ENCODE measurements around the gene SUCLA2.
"Not testable (repeated sequence)": the region's sequence is repeated elsewhere in the genome, so short reads cannot be mapped to it uniquely, and the experiment has no call there.

SUCLA2 gene

DNA sequence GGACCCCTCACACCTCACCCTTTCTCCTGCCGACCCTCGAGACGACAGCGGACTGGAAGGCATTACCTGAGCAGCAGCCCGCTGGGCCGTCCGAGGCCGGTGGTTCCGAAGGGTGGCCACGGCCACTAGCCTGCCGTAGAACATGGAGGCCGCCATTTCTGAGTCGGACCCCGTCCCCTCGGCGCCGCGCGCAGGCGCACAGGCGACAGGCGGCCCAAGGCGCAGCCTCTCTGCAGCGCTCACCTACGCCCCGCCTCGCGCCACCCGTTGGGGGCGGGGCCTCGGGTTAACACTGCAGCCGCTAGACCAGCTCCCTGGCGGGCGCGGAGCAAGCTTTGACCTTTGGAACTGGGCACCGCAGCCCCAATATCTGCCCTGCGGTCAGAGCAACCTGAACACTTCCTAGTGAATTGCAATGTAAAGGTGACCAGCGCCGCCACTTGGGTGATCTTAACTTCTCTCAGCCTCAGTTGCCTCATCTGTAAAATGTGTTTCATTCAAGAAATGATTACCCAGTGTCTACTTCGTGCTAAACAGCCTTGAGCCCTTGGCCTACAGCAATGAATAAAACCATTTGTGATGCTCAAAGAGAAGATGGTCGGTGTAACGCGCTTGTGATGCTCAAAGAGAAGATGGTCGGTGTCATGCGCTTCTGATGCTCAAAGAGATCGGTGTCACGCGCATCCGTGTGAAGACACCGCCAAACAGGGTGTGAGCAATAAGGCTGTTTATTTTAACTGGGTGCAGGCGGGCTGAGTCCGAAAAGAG lies at the start of gene SUCLA2:
Gene SUCLA2 (minus strand): TSS at position 160 of the 768 bp plus-strand sequence. CDS start 4 bp downstream, at position 156.
- DNase-seq = peak; percentile 73 to 96 (median 90)
- intact Hi-C loops (cut with DNase I) = no loop called here

DNA sequence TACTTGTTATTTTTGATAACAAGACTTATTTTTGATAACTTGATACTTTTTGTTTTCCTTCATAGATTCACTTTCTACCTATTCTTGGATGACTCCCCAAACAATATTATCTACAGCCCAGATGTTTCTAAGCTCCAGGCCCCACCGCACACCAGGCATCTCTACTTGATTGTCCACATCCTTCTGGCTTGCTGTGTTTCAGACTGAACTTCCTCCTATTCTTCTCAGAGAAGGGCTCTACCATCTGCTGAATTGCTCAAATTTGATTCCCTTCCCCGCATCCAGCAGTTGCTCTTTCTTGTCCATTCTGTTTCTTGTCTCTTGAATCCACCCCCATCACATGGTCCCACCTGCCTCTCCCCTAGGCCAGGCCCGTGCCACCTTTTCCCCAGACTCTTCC lies 49.5 kb upstream of the SUCLA2 start:
- intact Hi-C loops (cut with DNase I) = no loop called here
- DNase-seq = no peak

DNA sequence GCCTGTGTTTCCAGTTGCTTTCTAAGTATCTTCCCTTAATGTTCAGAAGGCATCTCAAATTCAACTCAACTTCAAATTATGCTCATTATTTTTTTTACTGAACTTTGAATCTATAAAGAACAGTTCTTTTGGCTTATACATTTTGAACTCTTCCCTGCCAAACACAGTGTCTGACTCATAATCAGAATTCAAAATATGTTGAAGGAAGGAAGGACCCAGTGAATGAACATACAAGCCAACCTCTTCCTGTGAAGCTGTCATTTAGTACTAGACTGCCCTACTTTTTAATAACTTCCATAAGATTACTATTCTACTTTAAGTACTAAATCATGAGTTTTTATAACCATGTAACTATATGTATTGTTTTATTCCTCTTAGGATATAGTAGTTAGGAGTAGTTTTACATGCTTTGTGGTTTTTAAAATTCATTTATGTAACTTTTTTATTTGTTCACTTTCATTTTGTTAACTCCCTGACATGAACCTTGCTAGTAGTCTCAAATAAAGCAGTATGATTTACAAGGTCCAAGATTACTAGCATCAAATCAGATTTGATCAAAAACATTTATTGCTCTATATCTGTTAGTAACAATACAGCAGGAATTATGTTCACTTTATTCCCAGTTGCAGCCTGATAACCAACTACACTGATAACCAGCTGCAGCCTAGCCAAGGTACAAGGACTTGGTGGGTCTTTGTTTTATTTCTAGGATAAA lies 42.9 kb upstream of the SUCLA2 start:
- intact Hi-C loops (cut with DNase I) = no loop called here

DNA sequence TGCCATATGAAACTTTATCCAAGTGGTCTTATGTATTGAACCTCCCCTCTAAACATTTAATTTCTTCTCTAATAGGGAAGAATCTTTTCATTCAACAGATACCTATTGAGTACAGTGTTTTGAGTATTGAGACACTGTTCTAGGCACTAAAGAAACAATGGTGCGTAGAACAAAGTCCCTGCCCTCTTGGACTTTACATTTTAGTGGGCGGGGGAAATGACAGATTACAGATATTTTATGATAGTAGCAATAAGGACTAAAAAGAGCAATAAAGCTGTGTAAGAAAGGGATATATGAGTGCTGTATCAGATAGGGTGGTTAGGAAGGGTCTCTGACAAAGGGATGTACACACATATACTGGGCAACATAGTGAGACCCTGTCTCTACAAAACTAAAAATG lies 41.8 kb upstream of the SUCLA2 start:
- no peak for DNase-seq
- intact Hi-C loops (cut with DNase I) = no loop called here

More for the DNA sequence above, 42.9 kb upstream of the SUCLA2 start:
- no peak for DNase-seq

DNA sequence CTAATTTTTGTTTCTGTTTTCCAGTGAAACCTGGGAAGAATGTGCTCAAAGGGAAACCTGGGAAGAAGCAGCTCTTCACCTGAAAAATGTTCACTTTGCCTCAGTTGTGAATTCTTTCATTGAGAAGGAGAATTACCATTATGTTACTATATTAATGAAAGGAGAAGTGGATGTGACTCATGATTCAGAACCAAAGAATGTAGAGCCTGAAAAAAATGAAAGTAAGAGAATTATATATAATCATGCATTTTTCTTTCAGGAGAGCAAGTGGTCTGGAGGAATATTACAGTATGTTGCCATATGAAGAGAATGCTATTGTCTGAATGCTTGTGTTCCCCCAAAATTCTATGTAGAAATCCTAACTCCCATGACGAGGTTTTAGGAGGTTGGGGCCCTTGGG lies 39.8 kb upstream of the SUCLA2 start:
- no peak for DNase-seq
- intact Hi-C loops (cut with DNase I) = no loop called here

DNA sequence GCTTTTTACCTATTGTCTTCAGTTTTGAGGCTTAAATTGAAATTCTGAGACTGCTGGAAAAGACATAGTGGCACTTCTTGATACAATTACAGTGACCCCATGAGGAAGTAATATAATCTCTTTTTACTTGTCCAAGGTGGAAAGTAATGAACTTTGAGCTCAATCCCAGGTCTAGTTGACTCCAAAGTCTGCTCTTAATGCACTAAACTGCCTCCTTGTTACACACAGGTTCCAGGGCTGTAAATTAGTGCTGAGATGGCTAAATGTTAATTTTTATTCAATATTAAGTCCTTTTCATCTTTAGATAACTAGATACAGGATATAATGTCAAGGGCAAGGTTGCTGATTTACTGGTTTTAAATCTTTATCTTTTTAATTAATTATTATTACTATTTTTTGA lies 39.0 kb upstream of the SUCLA2 start:
- intact Hi-C loops (cut with DNase I) = no loop called here
- no peak for DNase-seq

DNA sequence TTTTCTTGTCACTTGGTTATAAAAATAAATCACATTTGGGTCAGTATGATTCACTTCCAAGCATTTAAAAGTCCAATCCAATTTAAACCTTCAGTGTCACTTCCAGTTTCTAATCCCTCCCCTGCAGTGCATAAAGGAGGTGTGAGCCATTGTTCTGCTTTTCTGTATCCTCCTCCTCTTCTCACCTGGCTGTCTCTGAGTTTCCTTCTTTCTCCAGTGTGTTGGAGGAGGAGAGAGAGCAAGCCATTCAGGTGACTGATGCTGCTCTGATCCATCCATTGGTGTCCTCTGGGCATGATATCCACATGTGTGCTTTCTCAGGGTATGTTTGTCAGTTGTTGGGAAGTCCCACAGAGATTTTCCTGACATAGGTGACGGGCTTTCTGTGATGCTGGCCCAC lies 37.7 kb upstream of the SUCLA2 start:
- peak in 7 of 42 donors; percentile 9 to 35 (median 21) for DNase-seq
- intact Hi-C loops (cut with DNase I) = no loop called here

DNA sequence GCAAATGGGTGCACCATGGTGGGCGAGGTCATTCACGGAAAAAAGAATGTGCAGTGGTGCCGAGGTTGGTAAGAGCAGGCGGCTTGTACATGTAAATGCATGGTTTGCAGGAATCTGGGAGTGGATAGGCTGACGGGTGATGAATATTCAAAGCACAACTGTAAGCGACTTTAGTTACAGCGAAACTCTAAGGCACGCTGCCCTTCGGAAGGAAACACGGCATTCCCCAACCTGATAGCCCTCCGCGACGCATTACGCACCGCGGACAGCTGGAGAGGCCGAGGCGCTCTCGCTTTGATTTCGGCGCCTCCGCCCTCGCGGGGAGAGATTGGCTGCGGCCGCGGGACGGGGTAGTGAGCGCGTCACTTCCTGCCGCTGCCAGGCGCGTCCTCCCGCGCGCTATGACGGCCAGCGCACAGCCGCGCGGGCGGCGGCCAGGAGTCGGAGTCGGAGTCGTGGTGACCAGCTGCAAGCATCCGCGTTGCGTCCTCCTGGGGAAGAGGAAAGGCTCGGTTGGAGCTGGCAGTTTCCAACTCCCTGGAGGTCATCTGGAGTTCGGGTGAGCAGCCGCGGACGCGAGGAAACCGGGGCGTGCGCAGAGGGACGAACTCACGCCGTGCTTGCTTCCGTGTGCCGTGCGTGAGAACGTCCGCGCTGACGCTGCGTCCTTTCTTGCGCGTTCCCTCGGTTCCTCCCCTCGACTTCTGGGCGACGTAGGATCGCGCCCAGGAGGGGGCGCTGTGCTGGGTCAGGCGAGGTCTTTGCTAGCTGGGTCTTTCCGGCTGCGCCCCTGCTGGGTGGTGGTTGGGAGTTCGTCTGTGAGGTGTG lies 36.5 kb upstream of the SUCLA2 start, which contains the start of gene NUDT15:
Gene NUDT15 (plus strand): TSS at position 381 of the 828 bp plus-strand sequence. CDS start 21 bp downstream, at position 402.
- DNase-seq = peak; percentile 85 to 97 (median 93)
- intact Hi-C loops (cut with DNase I) = no loop called here

DNA sequence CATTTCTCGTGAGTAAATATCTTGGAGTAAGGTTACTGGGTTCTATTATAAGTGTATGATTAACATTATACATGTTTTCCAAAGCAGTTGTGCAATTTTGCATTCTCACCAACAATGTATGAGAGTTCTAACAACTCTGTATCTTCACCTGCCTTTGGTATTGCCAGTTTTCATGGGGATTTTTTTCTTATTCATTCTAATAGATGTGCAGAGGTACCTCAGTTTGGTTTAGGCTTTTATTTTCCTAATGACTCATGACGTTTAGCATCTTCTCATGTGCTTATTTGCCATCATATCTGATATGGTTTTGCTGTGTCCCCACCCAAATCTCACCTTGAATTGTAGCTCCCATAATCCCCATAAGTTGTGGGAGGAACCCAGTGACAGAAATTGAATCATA lies 28.8 kb upstream of the SUCLA2 start:
- no peak for DNase-seq
- intact Hi-C loops (cut with DNase I) = no loop called here

DNA sequence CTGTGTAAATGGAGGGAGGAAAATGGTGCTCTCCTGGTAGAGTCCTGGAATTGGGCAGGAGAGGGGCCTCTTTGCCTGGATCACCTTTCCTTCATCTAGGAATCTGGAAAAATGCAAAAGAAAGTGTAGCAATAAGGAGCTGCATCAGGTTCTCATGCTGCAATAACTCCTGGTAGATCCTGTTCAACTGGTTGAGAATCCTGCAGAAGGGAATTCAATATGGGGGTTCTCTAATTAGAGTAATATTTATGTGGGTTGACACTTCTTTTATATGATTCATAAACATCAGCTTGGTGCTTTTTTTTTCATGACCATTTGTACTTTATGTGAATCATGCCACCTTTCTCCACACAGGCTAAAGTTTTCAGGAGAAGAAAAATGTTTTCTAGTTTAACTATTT lies 27.0 kb upstream of the SUCLA2 start:
- no peak for DNase-seq
- intact Hi-C loops (cut with DNase I) = no loop called here

DNA sequence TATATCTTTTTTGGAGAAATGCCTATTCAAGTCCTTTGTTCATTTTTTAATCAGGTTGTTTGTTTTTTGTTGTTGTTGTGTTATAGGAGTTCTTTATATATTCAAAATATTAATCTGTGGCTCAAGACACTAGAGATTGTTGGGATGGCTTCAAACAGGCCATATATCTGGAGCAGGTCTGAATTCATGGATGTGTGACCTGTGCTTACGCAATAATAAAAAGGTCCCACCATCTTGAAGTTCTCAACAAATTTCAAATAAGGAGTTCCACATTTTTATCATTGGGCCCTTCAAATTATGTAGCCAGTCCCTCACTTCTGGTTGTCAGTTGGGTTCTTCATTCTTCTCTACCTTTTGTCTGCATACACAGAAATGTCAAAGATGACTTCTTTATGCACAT lies 18.7 kb upstream of the SUCLA2 start:
- intact Hi-C loops (cut with DNase I) = no loop called here
- DNase-seq = no peak

DNA sequence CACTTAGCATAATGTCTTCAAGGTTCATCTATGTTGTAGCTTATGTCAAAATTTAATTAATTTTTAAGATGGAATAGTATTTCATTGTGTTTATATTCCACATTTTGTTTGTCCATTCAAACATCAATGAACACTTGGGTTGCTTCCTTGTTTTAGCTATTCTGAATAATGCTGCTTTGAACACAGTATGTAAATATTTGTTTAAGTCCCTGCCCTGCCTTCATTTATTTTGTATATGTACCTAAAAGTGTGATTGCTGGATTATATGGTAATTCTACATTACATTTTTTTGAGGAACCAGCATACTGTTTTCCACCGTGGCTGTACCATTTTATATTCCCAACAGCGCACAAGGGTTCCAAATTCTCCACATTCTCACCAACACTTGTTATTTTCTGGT lies 17.6 kb upstream of the SUCLA2 start:
- intact Hi-C loops (cut with DNase I) = no loop called here
- DNase-seq = no peak

DNA sequence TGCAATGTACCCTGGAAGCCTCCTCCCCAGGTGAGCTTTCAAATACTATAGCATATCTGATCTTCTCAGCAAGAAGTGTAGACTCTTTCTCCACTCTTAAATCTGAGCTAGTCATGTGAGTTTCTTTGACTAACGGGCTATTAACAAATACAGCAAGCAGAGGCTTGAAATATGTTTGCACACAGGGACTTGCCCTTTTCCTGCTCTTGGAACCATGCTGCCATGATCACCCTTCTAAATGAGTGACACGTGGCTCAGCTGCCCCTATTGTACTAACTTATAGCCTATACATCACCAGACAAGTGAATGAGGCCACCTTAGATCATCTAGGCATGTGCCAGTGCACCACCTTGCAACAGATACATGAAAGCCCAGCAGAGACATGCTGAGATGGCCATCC lies 13.3 kb upstream of the SUCLA2 start:
- intact Hi-C loops (cut with DNase I) = no loop called here
- DNase-seq = no peak

DNA sequence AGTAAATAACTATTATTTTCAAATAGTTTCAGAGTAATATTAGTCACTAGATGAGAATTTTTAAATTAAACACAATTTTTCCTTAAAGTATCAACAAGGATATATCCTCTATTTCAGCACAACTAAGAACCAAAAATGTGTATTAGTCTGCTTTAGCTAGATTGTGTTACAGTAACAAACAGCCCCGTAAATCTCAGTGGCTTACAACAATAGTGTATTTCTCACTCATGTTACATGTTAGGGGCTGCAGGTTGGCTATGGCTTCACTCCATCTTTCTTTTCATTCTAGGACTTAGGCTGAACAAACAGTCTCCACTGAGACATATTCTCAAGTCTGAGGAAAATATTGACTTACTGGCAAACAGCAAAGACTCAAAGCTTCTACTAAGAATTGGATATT lies 11.6 kb upstream of the SUCLA2 start:
- intact Hi-C loops (cut with DNase I) = no loop called here
- DNase-seq = no peak

DNA sequence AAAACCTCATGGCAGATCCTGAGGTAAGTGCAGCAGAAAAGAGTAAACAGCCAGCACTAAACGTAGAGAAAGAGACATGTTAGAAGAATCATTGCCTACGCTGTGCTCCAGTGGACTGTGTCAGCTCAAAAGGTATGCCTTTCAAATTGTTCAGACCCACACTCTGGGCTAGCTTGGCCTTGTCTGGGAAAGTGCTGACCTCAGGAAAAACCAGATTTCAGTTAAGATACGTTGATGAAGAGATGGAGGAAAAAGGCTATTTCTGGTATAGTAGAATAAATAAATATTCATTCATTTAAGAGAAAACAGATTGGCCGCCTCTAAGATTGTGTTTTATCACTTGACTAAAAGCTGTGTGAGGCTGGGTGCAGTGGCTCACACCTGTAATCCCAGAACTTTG lies 9.6 kb upstream of the SUCLA2 start:
- intact Hi-C loops (cut with DNase I) = no loop called here
- no peak for DNase-seq

DNA sequence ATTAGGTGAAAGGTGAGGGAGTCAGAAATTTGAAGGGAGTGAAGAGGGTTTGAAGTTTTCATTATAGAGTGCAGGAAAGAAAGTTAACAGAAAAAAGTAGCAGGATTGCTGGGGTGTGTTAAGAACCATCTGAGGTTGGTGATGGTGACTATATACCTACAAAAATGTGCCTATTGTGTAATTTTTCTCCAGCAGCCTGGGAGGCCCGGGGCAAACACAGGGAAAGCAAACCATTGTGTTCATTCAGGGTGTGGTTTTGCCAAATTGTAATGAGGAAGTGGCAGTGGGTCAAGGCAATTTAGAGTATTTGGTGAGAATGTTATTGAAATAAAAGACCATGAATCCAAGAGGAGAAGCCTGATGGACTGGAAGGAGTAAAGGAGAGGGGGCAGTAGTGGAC lies 8.2 kb upstream of the SUCLA2 start:
- no peak for DNase-seq
- intact Hi-C loops (cut with DNase I) = no loop called here

DNA sequence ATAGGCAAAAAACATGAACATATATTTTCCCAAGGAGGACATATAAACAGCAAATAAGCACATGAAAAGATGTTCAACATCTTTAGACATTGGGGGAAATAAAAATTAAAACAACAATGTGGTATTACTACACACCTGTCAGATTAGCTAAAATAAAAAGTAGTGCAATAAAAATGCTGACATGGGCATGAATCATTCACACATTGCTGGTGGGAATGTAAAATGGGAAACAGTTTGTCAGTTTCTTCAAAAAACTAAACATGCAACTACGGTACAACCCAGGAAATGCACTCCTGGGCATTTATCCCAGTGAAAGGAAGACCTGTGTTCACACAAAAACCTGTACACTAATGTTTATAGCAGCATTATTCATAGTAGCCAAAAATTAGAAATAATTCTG lies 5.3 kb upstream of the SUCLA2 start:
- intact Hi-C loops (cut with DNase I) = no loop called here
- no peak for DNase-seq

DNA sequence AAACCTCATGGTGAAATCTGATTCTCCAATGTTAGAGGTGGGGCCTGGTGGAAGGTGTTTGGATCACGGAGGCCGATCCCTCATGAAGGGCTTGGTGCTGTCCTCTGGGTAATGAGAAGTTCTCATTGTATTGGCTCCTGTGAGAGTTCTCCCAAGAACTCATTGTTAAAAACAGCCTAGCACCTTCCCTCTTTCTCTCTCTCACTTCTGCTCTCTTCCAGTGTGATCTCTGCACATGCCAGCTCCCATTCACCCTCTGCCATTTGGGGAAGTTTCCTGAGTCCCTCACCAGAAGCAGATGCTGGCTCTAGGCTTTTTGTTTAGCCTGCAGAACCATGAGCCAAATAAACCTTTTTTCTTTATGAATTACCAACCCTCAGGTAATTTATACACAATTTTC lies 3.1 kb upstream of the SUCLA2 start:
- peak in 8 of 42 donors; percentile 2 to 38 (median 12) for DNase-seq
- intact Hi-C loops (cut with DNase I) = no loop called here

DNA sequence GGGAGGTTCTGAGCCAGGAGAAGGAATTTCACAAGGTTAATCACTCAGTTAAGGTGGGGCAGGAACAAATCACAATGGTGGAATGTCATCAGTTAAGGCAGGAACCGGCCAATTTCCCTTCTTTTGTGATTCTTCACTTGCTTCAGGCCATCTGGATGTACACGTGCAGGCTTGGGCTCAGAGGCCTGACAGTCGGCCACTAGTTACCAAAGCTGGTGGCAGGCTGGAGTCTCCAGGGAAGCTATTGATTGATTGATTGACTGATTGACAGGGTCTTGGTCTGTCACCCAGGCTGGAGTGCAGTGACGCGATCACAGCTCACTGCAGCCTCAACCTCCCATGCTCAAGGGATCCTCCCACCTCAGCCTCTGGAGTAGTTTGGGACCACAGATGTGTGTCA lies 926 bp upstream of the SUCLA2 start:
- intact Hi-C loops (cut with DNase I) = not testable (repeated sequence)
- peak in 30 of 42 donors; percentile 2 to 49 (median 20) for DNase-seq

Data from head of caudate nucleus (tissue), 42 donors.